ENCODE results near the gene DOK4.
A peak's percentile ranks its signal among the peaks of the same experiment; 100 is the strongest.

Gene DOK4

DNA sequence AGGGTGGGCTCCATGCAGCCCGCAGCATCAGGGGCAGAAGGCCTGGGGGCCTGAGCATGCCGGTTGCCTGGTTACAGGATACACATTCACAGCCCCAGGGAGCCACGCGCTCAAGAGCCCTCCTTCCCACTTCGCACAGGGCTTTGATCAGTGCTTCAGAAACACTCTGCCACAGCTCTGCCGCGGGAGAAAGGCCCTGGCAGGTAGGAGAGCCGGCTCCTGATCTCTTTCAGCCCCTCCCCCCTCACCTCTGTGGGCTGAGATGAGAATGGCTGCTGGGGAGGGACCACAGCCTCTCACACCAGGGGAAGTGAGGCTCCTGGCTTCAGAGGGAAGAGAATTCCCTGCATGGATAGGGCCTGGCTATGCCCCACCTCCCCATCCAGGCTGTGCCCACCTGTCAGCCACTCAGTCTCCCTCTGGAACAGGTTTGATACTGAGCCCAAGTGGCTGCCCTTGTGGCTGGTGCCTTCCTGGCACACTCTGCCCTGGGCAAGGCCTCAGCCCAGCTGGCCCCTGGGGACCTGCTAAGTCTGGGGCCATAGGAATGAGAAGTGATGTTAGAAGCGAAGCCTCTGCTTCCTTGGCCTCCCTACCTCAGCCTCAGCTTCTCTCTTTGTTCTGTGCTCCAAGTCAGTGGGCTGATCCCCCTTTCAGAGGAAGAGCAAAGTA, 8.6 kb downstream of the DOK4 start:
- H3K36me3 ChIP-seq (ENCODE audit: insufficient read depth, low read length): no peaks in the 10 kb centered on the region
- no peak overlapping the region for H3K4me3 ChIP-seq
- no peak for DNase-seq (ENCODE audit: low read depth, low spot score)
- H3K27ac ChIP-seq: no peak overlapping the region
- no peak overlapping the region for H3K9ac ChIP-seq (ENCODE audit: insufficient read length)
- no peak for TF ChIP-seq EZH2 (IDR thresholded peaks at IDR 0.05)
- TF ChIP-seq POLR2AphosphoS5 (IDR thresholded peaks at IDR 0.05; ENCODE audit: borderline replicate concordance, low read depth, low read length): no peak
- no peak for TF ChIP-seq FOXP2 (optimal IDR thresholded peaks at IDR 0.05; ENCODE audit: control extremely low read depth, extremely low read length, insufficient read depth)
- no peaks in the 10 kb centered on the region for H3K9me3 ChIP-seq (ENCODE audit: low read depth, low read length)

DNA sequence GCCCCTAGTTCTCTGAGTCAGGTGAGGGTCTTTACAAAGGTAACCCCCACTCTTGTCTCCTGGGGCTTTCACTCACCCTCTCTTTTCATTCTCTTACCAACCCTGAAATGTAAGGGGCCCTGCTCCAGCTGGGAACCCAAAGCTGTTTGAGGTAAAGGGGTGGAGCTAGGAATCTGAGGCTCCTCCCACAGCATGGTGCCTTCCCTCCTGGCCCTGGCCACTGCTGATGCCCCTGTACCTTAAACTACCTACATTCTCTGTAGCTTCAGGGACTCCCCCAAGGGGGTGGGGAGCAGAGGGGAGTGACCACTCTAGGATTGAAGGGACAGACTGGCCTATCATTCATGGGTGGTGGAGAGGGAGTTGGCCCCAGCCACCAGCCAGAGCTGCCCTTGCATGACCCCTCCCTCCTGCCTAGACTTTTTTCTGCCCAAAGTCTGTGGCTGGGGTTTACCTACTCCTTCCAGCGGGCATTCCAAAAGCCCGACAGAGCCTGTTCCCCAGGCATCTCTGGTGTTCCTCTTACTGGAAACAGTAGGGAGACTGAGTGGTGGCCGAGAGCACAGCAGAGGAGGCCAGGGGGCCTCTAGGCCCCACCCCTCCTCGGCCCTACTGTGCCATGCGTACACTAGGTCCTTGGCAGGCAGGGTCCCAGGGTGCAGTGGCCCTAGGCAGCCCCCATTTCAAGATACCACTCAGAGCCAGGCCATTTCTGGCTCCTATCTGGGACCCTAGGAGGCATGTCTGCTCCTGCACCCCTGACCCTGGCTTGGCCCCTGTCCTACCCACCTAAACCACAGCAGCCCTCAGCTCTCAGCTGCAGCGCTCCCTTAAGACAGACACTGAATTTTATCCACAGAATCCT, 9.5 kb downstream of the DOK4 start:
- DNase-seq (ENCODE audit: low read depth, low spot score): no peak
- Histone ChIP-seq H3K36me3 (ENCODE audit: insufficient read depth, low read length) (0 out of 2 replicates have a peak, but pooled peaks cover 5% of the 10 kb centered on the region), H3K27ac (no peak overlapping the region), H3K9me3 (ENCODE audit: low read depth, low read length) (no peaks in the 10 kb centered on the region), H3K9ac (ENCODE audit: insufficient read length) (no peak overlapping the region), H3K4me3 (no peak overlapping the region)
- TF ChIP-seq EZH2 (IDR thresholded peaks at IDR 0.05) (no peak), POLR2AphosphoS5 (IDR thresholded peaks at IDR 0.05; ENCODE audit: borderline replicate concordance, low read depth, low read length) (no peak), FOXP2 (optimal IDR thresholded peaks at IDR 0.05; ENCODE audit: control extremely low read depth, extremely low read length, insufficient read depth) (no peak)

DNA sequence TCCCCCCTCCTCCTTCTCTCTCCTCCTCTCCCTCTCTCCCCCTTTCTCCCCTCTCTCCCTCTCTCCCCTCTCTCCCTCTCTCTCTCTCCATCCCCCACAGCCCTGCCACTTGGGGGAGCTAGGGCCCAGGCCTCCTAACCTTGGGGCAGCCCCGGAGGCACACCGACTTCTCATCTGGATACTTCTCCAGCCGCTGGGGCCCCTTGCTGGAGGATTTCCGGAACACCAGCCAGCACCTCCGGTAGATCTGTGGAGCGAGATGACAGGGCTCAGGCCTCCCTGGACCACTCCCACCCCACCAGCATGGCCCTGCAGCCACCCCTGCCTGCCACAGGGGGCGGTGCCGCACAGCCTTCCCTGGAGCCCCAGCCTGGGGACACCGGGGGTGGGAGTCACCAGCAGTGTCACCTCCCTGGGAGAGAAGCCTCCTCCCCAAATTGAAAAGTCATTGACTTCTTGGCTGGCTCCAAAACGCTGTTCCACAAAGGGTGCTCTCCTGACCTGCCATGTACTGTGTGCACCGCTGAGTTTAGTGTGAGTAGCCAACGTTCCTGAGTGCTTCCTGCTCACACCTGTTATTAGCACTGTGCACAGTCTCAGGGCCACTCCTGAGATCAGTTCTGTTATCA, 10.5 kb downstream of the DOK4 start:
- DNase-seq (ENCODE audit: low read depth, low spot score): no peak
- Histone ChIP-seq H3K36me3 (ENCODE audit: insufficient read depth, low read length) (peaks cover 6% of the 10 kb centered on the region; the same call in 1 of the 2 replicates), H3K4me3 (no peak overlapping the region), H3K9me3 (ENCODE audit: low read depth, low read length) (no peaks in the 10 kb centered on the region), H3K9ac (ENCODE audit: insufficient read length) (no peak overlapping the region), H3K27ac (no peak overlapping the region)
- TF ChIP-seq EZH2 (IDR thresholded peaks at IDR 0.05): no peak
- TF ChIP-seq POLR2AphosphoS5 (IDR thresholded peaks at IDR 0.05; ENCODE audit: borderline replicate concordance, low read depth, low read length): no peak
- TF ChIP-seq FOXP2 (optimal IDR thresholded peaks at IDR 0.05; ENCODE audit: control extremely low read depth, extremely low read length, insufficient read depth): no peak

DNA sequence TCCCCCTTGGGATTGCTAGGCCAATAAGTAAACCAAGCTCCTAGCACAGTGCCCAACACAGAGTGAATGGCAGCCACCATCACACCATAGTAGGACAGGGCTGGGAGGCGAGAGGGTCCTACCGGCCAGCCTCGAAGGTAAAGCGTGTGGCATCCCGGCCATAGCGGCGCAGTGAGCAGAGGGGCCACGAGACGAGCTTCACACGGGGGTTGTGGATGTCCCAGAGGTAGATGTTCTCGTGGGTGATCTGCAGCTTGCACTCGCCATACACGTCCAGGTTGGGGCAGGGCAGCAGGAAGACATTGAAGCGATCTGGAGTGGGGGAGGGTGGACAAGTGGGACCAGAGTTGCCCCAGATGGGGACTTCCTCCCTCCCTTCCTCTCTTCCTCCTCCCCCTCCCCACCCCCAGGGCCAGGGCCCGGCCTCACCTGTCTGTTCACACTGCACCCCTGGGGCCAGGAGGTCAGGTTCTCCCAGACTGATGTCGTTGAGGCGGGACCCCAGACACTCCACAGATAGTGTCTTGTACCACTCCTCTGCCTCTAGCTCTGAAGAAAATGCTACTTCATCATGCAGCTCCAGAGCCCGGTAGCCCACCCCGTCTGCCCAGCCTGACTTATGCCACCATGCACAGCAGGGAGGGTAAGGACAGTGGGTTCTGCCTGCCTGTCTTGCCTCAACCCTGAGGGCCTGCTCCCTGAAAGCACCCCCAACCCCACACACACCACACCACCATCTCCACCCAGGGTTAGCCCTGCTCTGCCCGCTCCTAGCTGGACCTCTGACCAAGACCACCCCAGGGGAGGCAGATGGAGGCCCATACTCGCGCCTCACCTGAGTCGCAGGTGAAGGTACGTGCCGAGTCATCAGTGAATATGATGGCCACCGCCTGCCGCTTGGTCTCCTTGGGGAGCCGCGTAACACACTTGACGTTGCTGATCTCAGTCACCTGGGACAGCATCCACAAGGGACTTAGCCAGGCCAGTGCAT, 11.3 kb downstream of the DOK4 start:
- DNase-seq (ENCODE audit: low read depth, low spot score): no peak
- H3K27ac ChIP-seq: no peak overlapping the region
- no peak overlapping the region for H3K9ac ChIP-seq (ENCODE audit: insufficient read length)
- peaks cover 15% of the 10 kb centered on the region; the same call in 1 of the 2 replicates for H3K36me3 ChIP-seq (ENCODE audit: insufficient read depth, low read length)
- H3K4me3 ChIP-seq: no peak overlapping the region
- TF ChIP-seq POLR2AphosphoS5 (IDR thresholded peaks at IDR 0.05; ENCODE audit: borderline replicate concordance, low read depth, low read length) (no peak), EZH2 (IDR thresholded peaks at IDR 0.05) (no peak), FOXP2 (optimal IDR thresholded peaks at IDR 0.05; ENCODE audit: control extremely low read depth, extremely low read length, insufficient read depth) (no peak)
- H3K9me3 ChIP-seq (ENCODE audit: low read depth, low read length): no peaks in the 10 kb centered on the region

DNA sequence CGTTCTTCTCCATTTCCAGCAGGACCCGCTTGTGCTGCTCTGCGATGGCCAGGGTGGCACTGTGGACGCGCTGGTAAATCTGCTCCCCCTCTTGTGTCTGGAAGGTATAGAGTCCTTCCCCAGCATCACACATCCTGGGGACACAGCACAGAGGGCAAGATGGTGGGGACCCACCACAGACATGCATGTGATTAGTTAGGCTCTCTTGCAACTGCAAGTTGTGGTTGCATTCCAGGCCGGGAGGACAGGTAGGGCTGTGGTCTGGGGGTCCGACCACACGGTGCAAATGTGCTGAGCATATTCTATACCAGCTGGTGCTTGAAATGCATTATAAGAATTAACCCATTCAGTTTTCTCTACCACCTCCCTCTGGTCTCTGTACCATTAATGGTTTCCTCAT, 12.4 kb downstream of the DOK4 start:
- peaks cover 25% of the 10 kb centered on the region; the same call in 1 of the 2 replicates for H3K36me3 ChIP-seq (ENCODE audit: insufficient read depth, low read length)
- TF ChIP-seq POLR2AphosphoS5 (IDR thresholded peaks at IDR 0.05; ENCODE audit: borderline replicate concordance, low read depth, low read length): no peak
- no peak for TF ChIP-seq FOXP2 (optimal IDR thresholded peaks at IDR 0.05; ENCODE audit: control extremely low read depth, extremely low read length, insufficient read depth)
- no peak for TF ChIP-seq EZH2 (IDR thresholded peaks at IDR 0.05)
- H3K27ac ChIP-seq: no peak overlapping the region
- H3K9me3 ChIP-seq (ENCODE audit: low read depth, low read length): no peaks in the 10 kb centered on the region
- H3K4me3 ChIP-seq: no peak overlapping the region
- DNase-seq (ENCODE audit: low read depth, low spot score): no peak
- no peak overlapping the region for H3K9ac ChIP-seq (ENCODE audit: insufficient read length)

DNA sequence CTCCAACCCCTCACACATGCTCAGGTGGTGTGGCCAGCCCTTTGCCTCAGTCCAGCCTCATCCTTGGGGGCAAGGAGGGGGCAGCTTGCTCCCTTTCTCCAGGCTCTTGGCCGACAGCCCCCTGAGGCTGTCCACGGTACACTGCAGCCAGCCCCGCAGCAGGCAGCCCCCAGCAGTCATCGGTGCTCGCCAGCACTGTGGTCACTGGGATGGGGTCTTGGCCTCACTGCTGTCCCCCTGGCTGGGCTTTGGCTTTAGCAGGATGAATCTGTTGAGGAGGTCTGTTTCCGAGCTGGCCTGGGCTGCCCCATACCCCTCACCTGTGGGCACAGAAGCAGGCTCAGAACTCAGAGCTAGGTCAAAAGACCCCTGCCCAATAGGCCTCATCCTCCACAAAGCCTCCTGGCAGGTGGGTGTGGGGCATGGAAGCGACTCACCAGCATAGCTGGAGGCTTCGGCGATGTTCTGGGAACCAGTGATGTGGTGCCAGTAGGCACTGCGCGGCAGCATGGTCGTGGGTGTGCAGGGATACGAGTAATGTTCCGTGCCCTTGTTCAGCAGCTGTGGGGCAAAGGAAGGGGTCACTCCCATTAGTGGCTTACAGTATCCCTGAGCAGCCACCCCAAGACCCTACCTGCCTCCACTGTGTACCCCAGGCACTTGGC, 13.0 kb downstream of the DOK4 start:
- no peak for DNase-seq (ENCODE audit: low read depth, low spot score)
- Histone ChIP-seq H3K27ac (no peak overlapping the region), H3K36me3 (ENCODE audit: insufficient read depth, low read length) (peaks cover 28% of the 10 kb centered on the region; the same call in 1 of the 2 replicates), H3K4me3 (no peak overlapping the region), H3K9ac (ENCODE audit: insufficient read length) (no peak overlapping the region), H3K9me3 (ENCODE audit: low read depth, low read length) (no peaks in the 10 kb centered on the region)
- no peak for TF ChIP-seq POLR2AphosphoS5 (IDR thresholded peaks at IDR 0.05; ENCODE audit: borderline replicate concordance, low read depth, low read length)
- no peak for TF ChIP-seq EZH2 (IDR thresholded peaks at IDR 0.05)
- TF ChIP-seq FOXP2 (optimal IDR thresholded peaks at IDR 0.05; ENCODE audit: control extremely low read depth, extremely low read length, insufficient read depth): no peak

DNA sequence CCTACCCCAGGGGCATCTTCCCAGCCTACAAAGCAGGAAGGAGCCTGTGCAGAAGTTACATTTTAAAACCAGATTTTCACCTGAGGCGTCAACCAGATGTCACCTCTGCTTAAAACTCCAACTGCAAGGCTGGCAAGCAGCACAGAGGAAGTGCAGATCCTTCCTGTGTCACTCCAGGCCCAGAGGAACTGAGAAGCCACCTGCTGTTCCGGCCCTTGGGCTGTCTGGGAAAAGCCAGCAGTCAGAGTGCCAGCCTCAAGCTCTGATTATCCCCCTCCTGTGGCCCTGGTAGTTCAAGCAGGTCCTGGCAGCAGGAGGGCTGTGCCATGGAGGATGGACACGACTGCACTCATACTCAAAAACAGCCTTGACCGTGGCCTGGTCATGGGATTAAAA, 13.6 kb downstream of the DOK4 start:
- Histone ChIP-seq H3K27ac (peak overlapping the region; percentile 70; the same call in 1 of the 2 replicates), H3K36me3 (ENCODE audit: insufficient read depth, low read length) (peaks cover 30% of the 10 kb centered on the region; the same call in 1 of the 2 replicates), H3K9me3 (ENCODE audit: low read depth, low read length) (no peaks in the 10 kb centered on the region), H3K9ac (ENCODE audit: insufficient read length) (no peak overlapping the region), H3K4me3 (no peak overlapping the region; the same call in 1 of the 2 replicates)
- TF ChIP-seq FOXP2 (optimal IDR thresholded peaks at IDR 0.05; ENCODE audit: control extremely low read depth, extremely low read length, insufficient read depth) (no peak), EZH2 (IDR thresholded peaks at IDR 0.05) (no peak), POLR2AphosphoS5 (IDR thresholded peaks at IDR 0.05; ENCODE audit: borderline replicate concordance, low read depth, low read length) (no peak)
- peak; percentile 47 for DNase-seq (ENCODE audit: low read depth, low spot score)
